Measurements from ENCODE around the gene PDE6G.

Gene PDE6G

DNA sequence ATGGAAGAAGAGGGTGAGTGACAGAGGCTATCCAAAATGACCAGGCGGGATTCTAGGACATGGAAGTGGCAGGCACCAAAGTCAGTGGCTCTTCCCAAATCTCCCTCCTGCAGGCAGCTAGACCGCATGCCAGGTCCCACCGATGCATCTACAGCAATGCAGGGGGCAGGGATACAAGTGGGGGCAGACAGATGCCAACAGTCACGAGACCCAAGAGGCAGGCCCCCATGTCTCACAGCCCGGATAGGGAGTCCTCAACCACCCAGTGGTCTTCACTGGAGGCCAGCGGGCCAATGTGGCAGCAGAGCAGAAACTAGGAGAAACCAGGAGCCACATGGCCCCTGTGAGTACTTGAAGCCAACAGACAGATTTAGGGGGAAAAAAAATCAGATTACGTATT lies 39.5 kb downstream of the PDE6G start:
- TF ChIP-seq, protein P1, sequence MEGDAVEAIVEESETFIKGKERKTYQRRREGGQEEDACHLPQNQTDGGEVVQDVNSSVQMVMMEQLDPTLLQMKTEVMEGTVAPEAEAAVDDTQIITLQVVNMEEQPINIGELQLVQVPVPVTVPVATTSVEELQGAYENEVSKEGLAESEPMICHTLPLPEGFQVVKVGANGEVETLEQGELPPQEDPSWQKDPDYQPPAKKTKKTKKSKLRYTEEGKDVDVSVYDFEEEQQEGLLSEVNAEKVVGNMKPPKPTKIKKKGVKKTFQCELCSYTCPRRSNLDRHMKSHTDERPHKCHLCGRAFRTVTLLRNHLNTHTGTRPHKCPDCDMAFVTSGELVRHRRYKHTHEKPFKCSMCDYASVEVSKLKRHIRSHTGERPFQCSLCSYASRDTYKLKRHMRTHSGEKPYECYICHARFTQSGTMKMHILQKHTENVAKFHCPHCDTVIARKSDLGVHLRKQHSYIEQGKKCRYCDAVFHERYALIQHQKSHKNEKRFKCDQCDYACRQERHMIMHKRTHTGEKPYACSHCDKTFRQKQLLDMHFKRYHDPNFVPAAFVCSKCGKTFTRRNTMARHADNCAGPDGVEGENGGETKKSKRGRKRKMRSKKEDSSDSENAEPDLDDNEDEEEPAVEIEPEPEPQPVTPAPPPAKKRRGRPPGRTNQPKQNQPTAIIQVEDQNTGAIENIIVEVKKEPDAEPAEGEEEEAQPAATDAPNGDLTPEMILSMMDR (conservative IDR thresholded peaks at IDR 0.05; ENCODE audit: control insufficient read depth, insufficient read depth, low read depth, low read length), result no peak
- H3K4me3 ChIP-seq (ENCODE audit: control insufficient read depth, low read depth, low read length), result no peak overlapping the region
- DNase-seq (ENCODE audit: low read depth), result no peak

DNA sequence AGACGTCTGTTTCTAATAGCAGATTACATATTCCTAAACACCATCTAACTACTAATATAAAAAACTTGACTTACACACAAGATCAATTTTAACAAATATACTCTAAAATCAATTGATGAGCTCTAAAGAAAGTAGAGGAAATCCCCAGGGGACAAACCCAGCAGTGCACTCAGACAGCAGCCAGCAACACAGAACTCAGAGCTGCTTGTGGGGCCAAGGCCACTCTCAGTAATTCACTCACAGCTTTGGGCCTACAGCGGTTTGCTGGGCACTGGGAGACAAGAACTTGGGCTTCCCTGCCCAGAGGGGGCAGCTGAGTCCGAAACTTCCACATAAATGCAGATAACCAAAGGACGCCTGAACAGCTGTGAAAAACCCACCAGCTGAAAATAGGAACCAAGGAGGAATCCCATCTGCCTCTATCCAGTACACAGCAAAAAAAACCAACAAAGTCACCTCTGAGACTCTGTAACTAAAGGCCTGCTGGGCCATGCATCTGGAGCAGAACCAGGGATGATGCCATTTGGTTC lies 40.9 kb downstream of the PDE6G start:
- no peak overlapping the region for H3K4me3 ChIP-seq (ENCODE audit: control insufficient read depth, low read depth, low read length)
- no peak for DNase-seq (ENCODE audit: low read depth)
- TF ChIP-seq, protein P1 (conservative IDR thresholded peaks at IDR 0.05; ENCODE audit: control insufficient read depth, insufficient read depth, low read depth, low read length), result no peak

DNA sequence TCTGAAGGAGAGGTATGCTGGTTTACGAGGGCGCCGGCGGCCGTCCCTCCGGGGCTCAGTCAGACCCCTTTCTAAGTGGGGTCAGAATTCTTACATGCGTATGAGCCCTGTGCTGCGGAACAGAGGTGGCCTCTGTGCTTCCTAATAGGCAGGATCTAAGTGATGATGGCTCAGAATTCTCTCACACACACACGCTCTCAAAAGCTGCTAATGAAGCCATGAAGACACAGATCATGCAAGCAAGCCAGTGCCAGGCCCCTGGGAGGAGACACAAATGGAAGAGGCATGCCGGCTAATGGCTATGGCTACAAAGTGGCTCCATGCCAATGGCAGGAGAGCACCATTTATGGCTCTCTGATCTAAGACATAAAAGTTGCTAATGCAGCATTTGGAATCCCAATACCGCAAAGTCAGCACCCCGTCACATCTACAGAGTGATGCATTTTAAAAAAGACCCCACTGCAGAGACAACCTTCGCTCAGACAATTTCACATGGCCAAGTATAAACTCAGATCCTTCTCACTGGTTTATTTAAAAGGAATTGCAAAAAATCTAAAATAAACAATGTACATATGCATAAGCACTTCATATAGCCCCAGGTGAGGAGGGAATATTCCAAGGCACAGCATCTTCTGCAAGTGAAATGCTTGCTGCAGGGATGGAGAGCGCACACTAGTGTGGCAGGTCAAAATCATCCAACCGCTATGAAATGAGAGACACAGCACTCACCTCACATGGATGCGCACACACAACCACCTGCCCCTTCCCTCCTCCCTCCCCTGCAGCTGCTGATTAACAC lies 44.0 kb downstream of the PDE6G start:
- no peak for DNase-seq (ENCODE audit: low read depth)
- H3K4me3 ChIP-seq (ENCODE audit: control insufficient read depth, low read depth, low read length), result no peak overlapping the region
- TF ChIP-seq, protein P1 (conservative IDR thresholded peaks at IDR 0.05; ENCODE audit: control insufficient read depth, insufficient read depth, low read depth, low read length), result no peak

DNA sequence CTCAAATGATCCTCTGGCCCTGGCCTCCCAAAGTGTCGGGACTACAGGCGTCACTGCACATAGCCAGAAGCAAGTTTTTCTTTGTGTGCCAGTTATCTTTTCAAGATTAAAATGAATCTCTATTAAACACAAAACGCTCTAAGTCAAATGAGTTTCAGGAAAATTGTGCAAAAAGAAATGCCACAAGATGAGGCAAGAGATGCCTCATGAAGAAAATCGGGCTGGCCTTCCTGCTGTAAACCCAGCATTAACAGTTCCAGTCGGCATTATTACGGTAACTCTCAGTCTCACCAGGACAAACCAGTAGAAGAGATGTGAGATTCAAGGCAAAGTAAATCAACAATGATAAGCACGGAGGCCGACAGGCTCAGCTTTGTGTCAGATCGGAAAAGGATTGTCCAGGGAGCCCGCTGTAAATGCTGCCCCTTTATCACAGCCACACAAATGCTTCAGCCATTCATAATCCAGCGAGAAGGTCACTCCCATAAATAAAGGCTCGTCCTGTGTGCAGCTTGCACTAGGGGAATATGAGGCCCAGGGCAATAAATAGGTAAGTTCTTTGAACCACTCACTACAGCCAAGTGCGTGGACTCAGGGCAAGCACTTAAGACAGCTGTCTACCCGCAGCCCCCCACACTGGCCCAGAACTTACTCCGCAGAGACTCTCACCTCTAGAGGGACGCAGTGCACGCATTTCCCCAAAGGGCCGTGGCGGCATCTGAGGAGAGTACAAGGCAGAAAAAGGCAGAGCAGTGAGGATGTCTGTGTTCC lies 46.6 kb downstream of the PDE6G start:
- DNase-seq (ENCODE audit: low read depth), result no peak
- TF ChIP-seq, protein P1 (conservative IDR thresholded peaks at IDR 0.05; ENCODE audit: control insufficient read depth, insufficient read depth, low read depth, low read length), result no peak
- no peak overlapping the region for H3K4me3 ChIP-seq (ENCODE audit: control insufficient read depth, low read depth, low read length)

DNA sequence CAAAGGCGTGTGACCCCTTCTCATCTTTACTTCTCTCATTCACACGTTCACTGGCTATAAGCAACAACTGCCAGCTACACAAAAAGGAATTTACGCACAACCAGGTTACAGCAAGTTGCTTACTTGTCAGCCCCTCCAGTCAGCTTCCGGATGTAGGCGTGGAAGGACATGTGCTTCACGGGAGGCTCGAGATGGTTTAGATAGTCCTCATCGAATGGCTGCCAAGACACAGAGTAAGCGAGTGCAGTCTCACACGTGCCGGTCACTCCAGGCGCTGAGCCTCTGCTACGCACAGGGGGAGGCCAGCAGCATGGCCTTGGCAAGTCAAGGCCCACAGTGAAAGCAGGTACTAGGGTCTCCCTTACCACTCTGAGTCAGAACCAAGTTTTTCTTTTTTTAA lies 47.7 kb downstream of the PDE6G start:
- TF ChIP-seq, protein P1 (conservative IDR thresholded peaks at IDR 0.05; ENCODE audit: control insufficient read depth, insufficient read depth, low read depth, low read length), result no peak
- no peak overlapping the region for H3K4me3 ChIP-seq (ENCODE audit: control insufficient read depth, low read depth, low read length)
- DNase-seq (ENCODE audit: low read depth), result peak; percentile 54

DNA sequence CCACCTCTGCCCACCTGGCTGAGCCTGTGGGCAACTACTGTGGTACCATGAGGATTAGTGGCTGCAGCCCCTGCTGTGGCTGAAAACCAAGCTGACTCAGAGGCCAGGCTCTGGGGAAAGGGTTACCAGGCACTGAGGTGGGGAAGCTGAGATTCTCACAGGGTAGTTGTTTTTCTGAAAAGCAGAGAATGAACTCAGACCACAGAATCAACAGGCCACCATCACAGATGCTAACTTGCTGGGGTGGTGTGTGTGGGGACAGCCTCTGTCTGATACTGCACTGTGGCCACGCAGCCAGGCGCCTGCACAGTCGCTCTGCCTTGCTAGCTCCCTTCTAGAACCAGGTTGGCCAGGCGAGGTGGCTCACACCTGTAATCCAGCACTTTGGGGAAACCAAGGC lies 48.3 kb downstream of the PDE6G start:
- DNase-seq (ENCODE audit: low read depth), result peak; percentile 58
- H3K4me3 ChIP-seq (ENCODE audit: control insufficient read depth, low read depth, low read length), result no peak overlapping the region
- TF ChIP-seq, protein P1 (conservative IDR thresholded peaks at IDR 0.05; ENCODE audit: control insufficient read depth, insufficient read depth, low read depth, low read length), result no peak
